HG03354 (cell line): ENCODE measurements around the gene SPEN.
"Not testable (repeated sequence)": the region's sequence is repeated elsewhere in the genome, so short reads cannot be mapped to it uniquely, and the experiment has no call there.

Experiments
- ATAC-seq: cut with Tn5 transposase; IDR thresholded peaks from one replicate; pipeline ENCODE4 v1.9.1; 2021; ENCODE audit warnings: mild to moderate bottlenecking; ENCODE audit not compliant: unreplicated experiment, poor library complexity, severe bottlenecking

SPEN gene, protein sequence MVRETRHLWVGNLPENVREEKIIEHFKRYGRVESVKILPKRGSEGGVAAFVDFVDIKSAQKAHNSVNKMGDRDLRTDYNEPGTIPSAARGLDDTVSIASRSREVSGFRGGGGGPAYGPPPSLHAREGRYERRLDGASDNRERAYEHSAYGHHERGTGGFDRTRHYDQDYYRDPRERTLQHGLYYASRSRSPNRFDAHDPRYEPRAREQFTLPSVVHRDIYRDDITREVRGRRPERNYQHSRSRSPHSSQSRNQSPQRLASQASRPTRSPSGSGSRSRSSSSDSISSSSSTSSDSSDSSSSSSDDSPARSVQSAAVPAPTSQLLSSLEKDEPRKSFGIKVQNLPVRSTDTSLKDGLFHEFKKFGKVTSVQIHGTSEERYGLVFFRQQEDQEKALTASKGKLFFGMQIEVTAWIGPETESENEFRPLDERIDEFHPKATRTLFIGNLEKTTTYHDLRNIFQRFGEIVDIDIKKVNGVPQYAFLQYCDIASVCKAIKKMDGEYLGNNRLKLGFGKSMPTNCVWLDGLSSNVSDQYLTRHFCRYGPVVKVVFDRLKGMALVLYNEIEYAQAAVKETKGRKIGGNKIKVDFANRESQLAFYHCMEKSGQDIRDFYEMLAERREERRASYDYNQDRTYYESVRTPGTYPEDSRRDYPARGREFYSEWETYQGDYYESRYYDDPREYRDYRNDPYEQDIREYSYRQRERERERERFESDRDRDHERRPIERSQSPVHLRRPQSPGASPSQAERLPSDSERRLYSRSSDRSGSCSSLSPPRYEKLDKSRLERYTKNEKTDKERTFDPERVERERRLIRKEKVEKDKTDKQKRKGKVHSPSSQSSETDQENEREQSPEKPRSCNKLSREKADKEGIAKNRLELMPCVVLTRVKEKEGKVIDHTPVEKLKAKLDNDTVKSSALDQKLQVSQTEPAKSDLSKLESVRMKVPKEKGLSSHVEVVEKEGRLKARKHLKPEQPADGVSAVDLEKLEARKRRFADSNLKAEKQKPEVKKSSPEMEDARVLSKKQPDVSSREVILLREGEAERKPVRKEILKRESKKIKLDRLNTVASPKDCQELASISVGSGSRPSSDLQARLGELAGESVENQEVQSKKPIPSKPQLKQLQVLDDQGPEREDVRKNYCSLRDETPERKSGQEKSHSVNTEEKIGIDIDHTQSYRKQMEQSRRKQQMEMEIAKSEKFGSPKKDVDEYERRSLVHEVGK (N-terminal part only)

DNA sequence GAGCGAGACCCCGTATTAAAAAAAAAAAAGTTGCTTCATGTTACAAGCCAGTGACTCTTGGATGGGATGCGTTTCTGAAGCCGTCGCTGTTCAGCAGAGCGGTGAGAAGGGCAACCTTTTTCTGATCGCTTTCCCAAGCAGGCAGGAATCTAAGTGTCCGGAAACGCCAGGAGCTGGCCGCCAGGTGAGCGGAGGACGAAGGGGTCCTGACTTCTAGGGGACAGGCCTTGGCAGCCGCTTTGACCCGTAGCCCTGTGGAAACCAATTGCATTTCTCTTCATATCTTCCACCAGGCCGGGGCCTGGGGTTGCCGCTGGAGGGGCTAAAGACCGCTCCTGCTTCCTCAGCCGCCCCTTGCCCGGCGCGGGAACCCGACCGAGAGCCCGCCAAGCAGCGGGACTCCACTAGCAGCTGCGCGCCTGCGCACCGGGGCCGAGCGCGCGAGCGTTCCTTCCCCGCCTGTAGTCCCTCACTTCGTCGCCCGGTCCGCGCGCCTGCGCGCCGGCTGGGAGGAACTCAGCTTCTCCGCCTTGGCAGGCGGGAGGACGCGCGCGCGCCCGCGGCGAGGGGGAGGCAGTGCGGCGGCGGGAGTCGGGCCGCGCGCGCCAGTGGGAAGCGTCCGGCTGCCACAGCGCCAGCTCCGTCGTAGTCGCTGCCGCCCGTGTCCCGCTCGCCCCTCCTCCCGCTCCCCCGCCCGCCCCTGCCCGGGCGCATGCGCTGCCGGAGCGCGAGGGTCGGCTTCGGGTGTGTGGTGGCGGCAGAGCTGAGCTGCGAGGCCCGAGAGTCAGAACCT, at the start of gene SPEN:
TSS of gene SPEN (plus strand) at position 608 of the 793 bp plus-strand sequence. CDS start 361 bp downstream, outside the sequence.
- ATAC-seq, result peak; percentile 63

DNA sequence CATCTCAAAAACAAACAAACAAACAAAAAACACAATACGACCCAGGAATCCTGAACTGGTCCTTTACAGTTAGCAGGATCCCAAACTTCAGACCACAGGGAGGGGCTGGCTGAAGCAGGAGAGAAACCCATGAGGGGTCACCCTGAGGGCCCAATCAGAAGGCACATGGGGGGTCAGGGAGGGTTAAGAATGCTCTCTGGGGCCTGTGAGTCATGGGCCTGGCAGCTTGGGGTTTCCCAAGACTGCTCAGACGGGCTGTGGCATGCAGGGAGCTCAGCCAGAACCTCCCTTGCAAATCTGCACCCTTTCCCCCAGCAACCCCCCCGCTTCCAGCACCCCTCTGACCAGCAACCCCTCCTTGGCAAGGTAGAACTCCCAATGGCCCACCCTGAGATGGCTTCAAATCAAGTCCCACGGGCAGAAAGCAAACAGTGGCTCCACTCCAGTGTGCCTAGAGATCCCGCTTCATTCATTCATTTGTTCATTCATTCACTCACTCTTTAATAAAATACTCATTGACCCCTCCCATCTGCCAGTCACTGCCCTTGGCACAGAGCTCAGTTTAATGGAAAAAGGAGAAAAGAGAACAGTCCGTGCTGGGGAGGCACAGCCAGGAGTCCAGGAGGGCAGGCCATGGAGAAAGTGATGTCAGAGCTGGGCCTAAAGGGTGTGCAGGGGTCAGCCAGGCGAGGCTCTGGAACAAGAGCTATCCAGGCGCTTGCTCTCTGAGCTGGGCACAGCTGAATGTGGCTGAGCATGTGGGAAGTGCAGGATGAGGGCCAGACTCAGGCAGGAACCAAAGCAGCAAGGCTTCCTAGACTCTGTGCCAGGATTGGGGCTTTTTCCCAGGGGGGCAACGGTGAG, 48.3 kb upstream of the SPEN start:
- no peak for ATAC-seq

DNA sequence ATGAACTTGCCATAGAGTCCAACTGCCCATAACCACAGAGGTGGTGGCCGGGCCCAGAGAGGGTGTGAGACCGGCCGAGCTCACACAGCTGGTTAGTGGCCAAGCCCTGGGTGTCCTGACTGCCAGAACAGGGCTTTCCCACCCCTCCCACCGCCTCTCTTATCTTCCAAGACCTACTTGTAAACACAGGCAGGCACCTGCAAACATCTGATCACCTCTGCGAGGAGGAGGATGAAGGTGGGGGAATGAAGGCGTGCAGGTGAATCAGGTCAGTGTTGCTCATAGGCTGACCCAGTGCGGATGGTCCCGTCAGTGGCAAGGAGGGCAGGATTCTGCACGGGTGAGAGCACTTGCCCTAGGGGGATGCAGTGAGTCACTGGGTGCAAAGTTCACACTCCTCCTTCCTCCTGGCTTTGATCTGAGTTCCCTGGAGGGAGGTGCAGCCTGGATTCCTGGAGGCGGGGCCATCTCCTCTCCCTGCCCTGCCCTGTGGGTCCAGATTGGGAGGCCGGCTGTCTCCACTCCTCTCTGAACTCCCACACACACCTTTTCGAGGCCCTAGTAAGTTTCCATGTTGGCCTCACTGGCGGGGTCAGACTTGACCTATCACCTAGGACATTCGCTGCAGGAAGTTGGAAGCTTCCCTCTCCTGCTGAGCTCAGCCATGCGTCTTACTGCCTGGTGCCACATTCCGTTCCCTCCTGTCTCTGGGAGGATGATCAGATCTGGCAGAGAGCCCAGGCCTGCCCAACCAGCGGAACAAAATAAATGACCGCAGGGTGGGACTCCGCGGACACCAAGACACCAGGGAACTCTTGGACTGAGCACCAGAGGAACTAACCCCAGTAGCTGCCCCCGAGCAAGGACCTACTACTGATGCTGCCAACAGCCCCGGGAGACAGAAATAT, 47.3 kb upstream of the SPEN start:
- no peak for ATAC-seq

DNA sequence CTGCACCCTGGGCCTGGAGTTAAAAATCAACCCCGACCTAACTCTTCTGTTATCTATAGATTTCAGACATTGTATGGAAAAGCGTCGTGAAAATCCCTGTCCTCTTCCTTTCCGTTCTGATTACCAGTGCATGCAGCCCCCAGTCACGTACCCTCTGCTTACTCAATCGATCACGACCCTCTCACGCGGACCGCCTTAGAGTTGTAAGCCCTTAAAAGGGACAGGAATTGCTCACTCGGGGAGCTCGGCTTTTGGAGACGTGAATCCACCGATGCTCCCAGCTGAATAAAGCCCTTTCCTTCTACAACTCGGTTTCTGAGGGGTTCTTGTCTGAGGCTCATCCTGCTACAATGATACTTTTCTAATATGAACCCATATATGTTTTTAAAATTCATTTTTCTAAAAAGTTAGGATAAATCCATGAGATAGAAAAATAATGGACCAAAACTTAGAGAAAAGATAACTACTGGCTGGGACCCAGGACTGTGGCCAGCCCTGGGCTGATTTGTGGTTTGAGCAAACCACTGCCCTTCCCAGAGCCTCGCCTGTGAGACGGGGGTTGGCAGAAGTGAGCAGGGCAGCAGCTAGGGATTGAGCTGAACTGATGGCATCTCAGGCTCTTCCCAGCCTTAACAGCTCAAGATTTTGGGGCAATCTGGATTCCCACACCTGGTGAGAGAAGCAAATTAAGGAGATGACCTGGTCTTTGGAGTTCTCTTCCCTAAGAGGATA, 45.1 kb upstream of the SPEN start:
- ATAC-seq, result no peak

DNA sequence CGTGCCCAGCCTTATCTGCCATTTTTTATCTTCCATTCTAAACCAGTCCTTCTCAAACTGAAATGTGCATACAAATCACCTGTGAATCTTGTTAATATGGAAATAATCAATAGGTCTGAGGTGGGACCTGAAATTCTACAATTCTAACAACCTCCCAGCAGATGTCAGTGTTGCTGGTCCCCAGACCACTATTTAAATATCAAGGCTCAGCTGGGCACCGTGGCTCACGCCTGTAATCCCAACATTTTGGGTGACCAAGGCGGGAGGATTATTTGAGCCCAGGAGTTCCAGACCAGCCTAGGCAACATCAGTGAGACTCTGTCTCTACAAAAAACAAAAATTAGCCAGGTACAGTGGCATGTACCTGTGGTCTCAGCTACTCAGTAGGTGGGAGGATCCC, 44.1 kb upstream of the SPEN start:
- no peak for ATAC-seq

DNA sequence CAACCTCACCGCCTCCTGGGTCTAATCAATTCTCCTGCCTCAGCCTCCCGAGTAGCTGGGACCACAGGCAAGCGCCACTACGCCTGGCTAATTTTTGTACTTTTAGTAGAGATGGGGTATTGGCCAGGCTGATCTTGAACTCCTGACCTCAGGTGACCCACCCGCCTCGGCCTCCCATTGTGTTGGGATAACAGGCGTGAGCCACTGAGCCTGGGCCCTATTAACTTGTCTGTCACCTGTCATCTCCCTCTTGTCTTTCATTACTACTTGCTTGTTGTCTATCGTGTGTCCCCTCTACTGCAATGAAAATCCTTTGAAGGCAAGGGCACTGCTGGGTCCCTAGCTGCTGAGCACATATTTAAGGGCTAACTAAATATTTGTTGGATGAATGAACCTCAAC, 43.4 kb upstream of the SPEN start:
- no peak for ATAC-seq

DNA sequence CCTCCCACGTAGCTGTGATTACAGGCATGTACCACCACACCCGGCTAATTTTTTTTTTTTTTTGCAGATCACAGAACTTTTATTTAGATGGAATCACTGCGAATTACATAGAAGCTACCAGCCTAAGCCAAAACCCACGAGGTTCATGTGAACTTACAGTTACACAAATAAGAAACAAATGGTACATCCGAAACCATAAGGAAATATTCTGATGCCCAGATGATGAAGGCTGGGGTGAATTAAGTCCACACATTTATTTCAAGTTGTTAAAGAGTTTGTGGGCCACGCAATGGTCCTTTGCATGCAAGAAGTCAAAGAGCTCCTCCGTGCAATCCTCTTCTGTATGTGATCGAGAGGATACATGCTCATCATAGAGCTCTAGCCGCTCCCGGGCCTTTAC, 40.4 kb upstream of the SPEN start:
- ATAC-seq, result no peak

DNA sequence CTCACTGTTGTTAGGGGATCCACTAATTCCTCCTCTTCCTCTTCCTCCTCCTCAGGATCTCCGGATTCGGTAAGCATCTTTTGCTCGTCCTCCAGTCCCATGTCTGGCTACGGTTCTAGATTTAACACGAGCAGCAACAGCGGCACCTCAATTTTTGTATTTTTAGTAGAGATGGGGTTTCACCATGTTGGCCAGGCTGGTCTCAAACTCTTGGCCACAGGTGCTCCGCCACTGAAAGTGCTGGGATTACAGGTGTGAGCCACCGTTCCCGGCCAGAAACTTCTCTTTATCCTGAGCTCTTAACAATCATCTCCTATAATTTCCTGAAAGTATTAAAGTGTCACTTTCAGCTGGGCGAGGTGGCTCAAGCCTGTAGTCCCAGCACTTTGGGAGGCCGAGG, 40.0 kb upstream of the SPEN start, which contains the start of gene UQCRHL:
TSS of gene UQCRHL (minus strand) at position 101 of the 400 bp plus-strand sequence. CDS start at position 101, 0 bp downstream.
- not testable (repeated sequence) for ATAC-seq

DNA sequence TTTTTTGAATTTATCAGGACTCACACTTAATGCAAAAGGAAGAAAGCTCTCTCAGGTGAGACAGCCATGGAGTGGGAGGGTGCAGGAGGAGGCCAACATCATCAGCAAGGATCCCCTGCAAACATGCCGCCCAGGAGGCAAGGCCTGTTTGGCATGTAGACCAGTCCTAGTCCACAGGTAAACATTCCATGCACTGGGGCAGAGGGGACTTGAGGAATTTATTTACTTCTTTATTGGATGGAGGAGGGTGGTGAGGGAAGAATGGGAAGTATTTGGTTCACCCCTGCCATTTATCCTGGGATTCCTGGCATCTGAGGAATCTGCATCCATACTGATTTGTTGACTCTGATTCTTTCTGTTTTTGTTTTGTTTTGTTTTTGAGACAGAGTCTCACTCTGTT, 38.6 kb upstream of the SPEN start:
- no peak for ATAC-seq

DNA sequence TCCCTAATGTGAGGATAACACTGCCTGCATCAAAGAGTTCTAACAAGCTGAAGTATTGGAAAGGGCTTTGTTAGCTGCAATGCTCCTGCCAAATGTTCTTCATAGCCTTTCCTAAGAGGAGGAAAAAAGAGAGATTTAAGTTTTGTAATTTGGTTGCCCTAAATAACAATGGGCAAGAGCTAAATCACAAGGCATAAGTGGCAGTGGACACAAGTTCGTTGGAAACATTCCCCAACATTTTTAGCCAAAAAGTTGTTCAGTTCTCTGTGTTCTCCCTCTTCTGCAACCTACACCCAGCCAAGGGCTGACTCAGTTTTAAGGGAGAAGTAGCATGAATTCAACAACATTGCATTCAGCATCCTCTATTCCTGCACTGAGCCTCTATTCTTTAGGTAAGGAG, 37.4 kb upstream of the SPEN start:
- no peak for ATAC-seq

DNA sequence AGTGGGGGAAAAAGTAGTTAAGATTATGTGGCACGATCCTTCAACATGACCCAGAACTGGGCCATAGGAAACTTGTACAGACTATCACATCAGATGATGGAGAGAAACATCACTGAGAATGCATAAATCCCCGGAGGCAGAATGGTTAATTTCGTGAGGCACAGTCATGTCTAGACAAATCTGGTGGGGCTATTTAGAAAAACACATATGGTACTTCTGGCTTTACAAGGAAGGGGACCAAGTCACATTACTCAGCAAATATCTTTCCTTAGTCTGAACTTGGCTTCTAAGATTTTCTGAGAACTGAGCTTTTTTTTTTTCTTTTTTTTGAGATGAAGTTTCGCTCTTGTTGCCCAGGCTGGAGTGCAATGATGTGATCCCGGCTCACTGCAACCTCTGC, 30.8 kb upstream of the SPEN start:
- no peak for ATAC-seq

DNA sequence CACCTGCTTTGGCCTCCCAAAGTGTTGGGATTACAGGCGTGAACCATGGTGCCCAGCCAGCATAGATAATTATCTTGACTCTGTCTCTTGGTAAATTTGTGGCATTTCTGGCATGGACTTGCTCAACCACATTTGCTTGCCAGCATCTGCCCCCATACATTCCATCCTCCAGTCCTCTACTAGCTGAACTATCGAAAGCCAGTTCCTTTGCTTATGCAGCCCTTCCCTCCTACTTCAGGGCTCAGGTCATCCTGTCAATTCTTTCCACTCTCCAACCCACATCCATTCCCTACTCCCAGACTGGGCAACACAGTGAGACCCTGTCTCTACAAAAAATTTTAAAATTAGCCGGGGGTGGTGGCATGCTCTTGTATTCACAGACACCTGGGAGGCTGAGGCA, 27.0 kb upstream of the SPEN start:
- no peak for ATAC-seq

DNA sequence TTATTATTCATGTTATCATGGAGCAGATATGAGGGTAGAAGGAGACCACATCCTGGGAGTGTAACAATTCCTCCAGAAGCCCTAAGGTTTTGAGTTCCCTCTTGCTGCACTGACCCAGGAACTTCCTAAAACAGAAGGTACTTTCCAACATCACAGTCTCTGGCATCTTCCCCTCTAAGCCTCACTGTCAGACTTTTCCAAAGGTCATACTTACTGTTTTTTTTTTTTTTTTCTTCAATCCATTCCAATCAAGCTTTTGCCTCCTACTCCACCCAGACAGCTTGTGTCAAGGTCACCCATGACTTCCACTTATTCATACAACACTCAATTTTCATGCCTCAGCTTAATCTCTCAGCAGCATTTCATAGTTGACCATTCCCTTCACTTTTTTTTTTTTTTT, 21.7 kb upstream of the SPEN start:
- no peak for ATAC-seq

DNA sequence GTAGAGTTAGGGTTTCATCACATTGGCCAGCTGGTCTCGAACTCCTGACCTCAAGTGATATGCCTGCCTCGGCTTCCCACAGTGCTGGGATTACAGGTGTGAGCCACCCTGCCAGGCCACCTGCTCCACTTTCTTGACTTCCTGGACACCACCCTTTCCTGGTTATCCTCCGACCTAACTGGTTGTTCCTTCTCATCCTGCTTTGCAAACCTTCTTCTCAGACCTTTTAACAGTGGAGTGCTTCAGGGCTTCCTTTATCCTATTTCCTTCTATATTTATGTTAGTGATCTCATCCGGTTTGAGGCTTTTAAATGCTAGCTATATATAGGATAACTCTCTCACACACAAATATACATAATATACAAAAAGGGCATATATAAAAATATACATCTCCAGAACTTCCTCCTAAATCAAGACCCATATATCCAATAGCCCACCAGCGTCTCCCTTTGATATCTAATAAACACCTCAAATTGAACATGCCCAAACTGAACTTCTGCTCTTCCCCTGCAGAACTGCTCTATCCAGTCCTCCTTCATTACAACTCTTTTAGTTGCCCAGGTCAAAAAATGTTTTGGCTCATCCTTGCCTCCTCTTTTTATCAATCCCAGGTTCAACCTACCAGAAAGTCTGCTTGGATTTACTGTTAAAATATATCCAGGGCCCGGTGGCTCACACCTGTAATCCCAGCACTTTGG, 20.5 kb upstream of the SPEN start:
- no peak for ATAC-seq

DNA sequence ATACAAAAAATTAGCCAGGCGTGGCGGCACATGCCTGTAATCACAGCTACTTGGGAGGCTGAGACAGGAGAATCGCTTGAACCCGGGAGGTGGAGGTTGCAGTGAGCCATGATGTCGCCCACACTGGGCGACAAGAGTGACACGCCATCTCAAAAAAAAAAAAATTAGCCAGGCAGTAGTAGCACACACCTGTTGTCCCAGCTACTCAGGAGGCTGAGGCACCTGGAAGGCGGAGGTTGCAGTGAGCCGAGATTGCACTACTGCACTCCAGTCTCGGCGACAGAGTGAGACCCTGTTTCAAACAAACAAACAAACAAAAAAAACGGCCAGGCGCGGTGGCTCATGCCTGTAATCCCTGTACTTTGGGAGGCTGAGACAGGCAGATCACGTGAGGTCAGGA, 19.9 kb upstream of the SPEN start:
- ATAC-seq, result not testable (repeated sequence)

DNA sequence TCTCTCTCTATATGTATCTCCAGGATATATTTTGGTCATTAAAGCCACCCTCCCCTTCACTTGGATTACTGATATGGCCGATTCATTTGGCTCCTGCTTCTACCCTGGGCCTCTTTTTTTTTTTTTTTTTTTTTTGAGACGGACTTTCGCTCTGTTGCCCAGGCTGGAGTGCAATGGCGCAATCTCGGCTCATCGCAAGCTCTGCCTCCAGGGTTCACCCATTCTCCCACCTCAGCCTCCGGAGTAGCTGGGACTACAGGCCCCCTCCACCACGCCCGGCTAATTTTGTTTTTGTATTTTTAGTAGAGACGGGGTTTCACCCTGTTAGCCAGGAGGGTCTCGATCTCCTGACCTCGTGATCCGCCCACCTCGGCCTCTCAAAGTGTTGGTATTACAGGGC, 18.6 kb upstream of the SPEN start:
- not testable (repeated sequence) for ATAC-seq
